HCT116 (cell line): ENCODE measurements around the gene TDP1. TPM values are rescaled to one million over a fixed set of nuclear protein-coding genes. Genes with fewer than 3 reads are reported as not detected.

ENCODE experiments used
- ATAC-seq: fragments of 200-7000 bp; cut with Tn5 transposase; 2 replicates; pipeline ENCODE4 v1.9.1; 2020; ENCODE audit warnings: mild to moderate bottlenecking, moderate library complexity
- BruUV-seq: library from RNA; stranded (reverse); fragments of 400-500 nt; replicated peaks from 2 replicates; lab custom pipeline; 2021; lab: Mats Ljungman, UMichigan
- CTCF ChIA-PET: fragments of 300-600 bp; sonication (Branson Sonifier 250); formaldehyde crosslinking; loops from one replicate; lab custom pipeline; 2021; ENCODE audit warnings: antibody characterized with exemption; lab: Charles Lee
- POLR2A ChIA-PET: fragments of 300-600, 350-600 bp; sonication (Branson Sonifier 250); formaldehyde crosslinking; loops from one replicate; lab custom pipeline; 2021; ENCODE audit warnings: antibody characterized with exemption; lab: Charles Lee
- RAD21 ChIA-PET, 2 experiments: fragments of 300-600 bp; sonication (Branson Sonifier 250); formaldehyde crosslinking; loops; one replicate each; lab custom pipeline; 2023; ENCODE audit warnings: low total read pairs in 2 of 2; ENCODE audit not compliant: uncharacterized antibody in 2 of 2, unreplicated experiment in 2 of 2, low non-redundant PET in 1 of 2; lab: Charles Lee
- DNase-seq: peaks from one replicate; pipeline ENCODE4 v3.0.0-alpha.2; 2010; ENCODE audit warnings: low read depth, low spot score
- H2AFZ ChIP-seq: fragments of 200-600 bp; shearing (Covaris generic), sonication (generic); 2 replicates; pipeline ENCODE4 v1.6.1; 2017; ENCODE audit warnings: low read depth, mixed run types, mixed read lengths, antibody characterized with exemption, low read length; ENCODE audit not compliant: poor library complexity, severe bottlenecking
- H3K27ac ChIP-seq: 2 replicates; pipeline ENCODE4 v1.5.1; 2012; ENCODE audit warnings: low read depth, low read length
- H3K27me3 ChIP-seq: fragments of 200-600 bp; sonication (generic); 2 replicates; pipeline ENCODE4 v1.6.1; 2016; ENCODE audit warnings: mixed run types, low read length, mixed read lengths; ENCODE audit not compliant: insufficient read depth
- H3K36me3 ChIP-seq, 2 experiments: fragments of 200-500 bp in 1 of 2; fragments of 200-600 bp in 1 of 2; sonication (Bioruptor generic) in 1 of 2; sonication (generic) in 1 of 2; 2 replicates each; pipeline versions ENCODE4 v1.5.1 to v1.6.1; 2014 to 2016; ENCODE audit warnings: low read length in 2 of 2, inconsistent platforms in 1 of 2, mixed read lengths in 1 of 2, mixed run types in 1 of 2; ENCODE audit not compliant: insufficient read depth in 2 of 2, control insufficient read depth in 1 of 2
- H3K4me1 ChIP-seq, 2 experiments: fragments of 200-600 bp in 1 of 2; sonication (generic) in 1 of 2; 2 replicates each; pipeline versions ENCODE4 v1.5.1 to v1.6.1; 2012 to 2017; ENCODE audit warnings: low read length in 2 of 2, inconsistent platforms in 1 of 2, mild to moderate bottlenecking in 1 of 2, mixed read lengths in 1 of 2, mixed run types in 1 of 2, moderate library complexity in 1 of 2; ENCODE audit not compliant: insufficient read depth in 2 of 2, control insufficient read depth in 1 of 2
- H3K4me2 ChIP-seq: fragments of 200-600 bp; sonication (generic); 2 replicates; pipeline ENCODE4 v1.6.1; 2017; ENCODE audit warnings: mixed run types, low read length, mixed read lengths
- H3K4me3 ChIP-seq, 2 experiments: fragments of 200-600 bp in 1 of 2; sonication (generic) in 1 of 2; replicated peaks in 1 of 2; 2 replicates each; pipeline ENCODE4 v1.5.1; 2011 to 2016; ENCODE audit warnings: low read length in 2 of 2, control low read depth in 1 of 2, low read depth in 1 of 2, mild to moderate bottlenecking in 1 of 2, mixed read lengths in 1 of 2, mixed run types in 1 of 2
- H3K79me2 ChIP-seq: fragments of 200-600 bp; sonication (generic); 2 replicates; pipeline ENCODE4 v1.6.1; 2017; ENCODE audit warnings: mild to moderate bottlenecking, mixed run types, low read length, moderate library complexity, mixed read lengths; ENCODE audit not compliant: insufficient read depth
- H3K9ac ChIP-seq: fragments of 200-600 bp; sonication (generic); 2 replicates; pipeline ENCODE4 v1.6.1; 2016; ENCODE audit warnings: low read length, mixed read lengths
- H3K9me2 ChIP-seq: fragments of 200-600 bp; sonication (generic), shearing (Covaris generic); 2 replicates; pipeline ENCODE4 v1.6.1; 2017; ENCODE audit warnings: mixed run types, mild to moderate bottlenecking, moderate library complexity; ENCODE audit not compliant: insufficient read depth
- H3K9me3 ChIP-seq, 2 experiments: fragments of 200-500 bp in 1 of 2; fragments of 200-600 bp in 1 of 2; sonication (Bioruptor generic) in 1 of 2; sonication (generic) in 1 of 2; 2 replicates each; pipeline ENCODE4 v1.6.1; 2014 to 2017; ENCODE audit warnings: low read length in 2 of 2, mixed read lengths in 2 of 2, inconsistent platforms in 1 of 2, low read depth in 1 of 2, mild to moderate bottlenecking in 1 of 2, mixed run types in 1 of 2, moderate library complexity in 1 of 2; ENCODE audit not compliant: control insufficient read depth in 1 of 2, insufficient read depth in 1 of 2
- H4K20me1 ChIP-seq: fragments of 200-600 bp; sonication (generic), shearing (Covaris generic); 2 replicates; pipeline ENCODE4 v1.6.1; 2017; ENCODE audit warnings: mixed run types, mild to moderate bottlenecking, moderate library complexity; ENCODE audit not compliant: insufficient read depth
- CBX3 ChIP-seq: IDR thresholded peaks from 2 replicates; pipeline ENCODE4 v1.6.1; 2012; ENCODE audit warnings: low read depth
- CEBPB ChIP-seq: IDR thresholded peaks from 2 replicates; pipeline ENCODE4 v1.6.1; 2012; ENCODE audit warnings: low read depth
- EGR1 ChIP-seq: IDR thresholded peaks from 2 replicates; pipeline ENCODE4 v1.6.1; 2012; ENCODE audit warnings: low read depth
- EZH2phosphoT487 ChIP-seq: fragments of 200-600 bp; IDR thresholded peaks from 2 replicates; pipeline ENCODE4 v1.6.1; 2018; ENCODE audit warnings: antibody characterized with exemption, borderline replicate concordance
- FOSL1 ChIP-seq: IDR thresholded peaks from 2 replicates; pipeline ENCODE4 v1.6.1; 2012; ENCODE audit warnings: low read depth
- JUND ChIP-seq: IDR thresholded peaks from 2 replicates; pipeline ENCODE4 v1.6.1; 2012
- POLR2A ChIP-seq: IDR thresholded peaks from 2 replicates; pipeline ENCODE4 v1.7.0; 2011; ENCODE audit warnings: borderline replicate concordance; ENCODE audit not compliant: insufficient read depth, insufficient read length; ENCODE audit errors: extremely low read depth
- POLR2AphosphoS5 ChIP-seq: IDR thresholded peaks from 2 replicates; pipeline ENCODE4 v1.6.1; 2011; ENCODE audit warnings: mild to moderate bottlenecking, low read depth, low read length, moderate library complexity
- RAD21 ChIP-seq: IDR thresholded peaks from 2 replicates; pipeline ENCODE4 v1.6.1; 2012; ENCODE audit warnings: low read depth, mild to moderate bottlenecking
- SIN3A ChIP-seq: IDR thresholded peaks from 2 replicates; pipeline ENCODE4 v1.6.1; 2012; ENCODE audit warnings: low read depth
- SP1 ChIP-seq: IDR thresholded peaks from 2 replicates; pipeline ENCODE4 v1.6.1; 2012; ENCODE audit warnings: low read depth
- SRF ChIP-seq: IDR thresholded peaks from 2 replicates; pipeline ENCODE4 v1.6.1; 2012; ENCODE audit warnings: low read depth
- YY1 ChIP-seq: IDR thresholded peaks from 2 replicates; pipeline ENCODE4 v1.6.1; 2011; ENCODE audit warnings: low read length, low read depth, moderate library complexity, mild to moderate bottlenecking; ENCODE audit not compliant: insufficient replicate concordance; ENCODE audit errors: extremely low read depth
- intact Hi-C: fragments of 100-400 bp; cut with micrococcal nuclease; formaldehyde crosslinking; loops from 2 replicates; pipeline ENCODE4 v1.10.0; 2022
- total RNA-seq: library from RNA; stranded (reverse); gene quantifications from one replicate; pipeline ENCODE4 v1.2.1, GENCODE V29; 2021; ENCODE audit not compliant: unreplicated experiment
- TF ChIP-seq, protein P1 (sequence below): IDR thresholded peaks from 2 replicates; pipeline ENCODE4 v1.6.1; 2012; ENCODE audit warnings: low read depth
- TF ChIP-seq, protein P2 (sequence below): IDR thresholded peaks from 2 replicates; pipeline ENCODE4 v1.6.1; 2011; ENCODE audit warnings: mild to moderate bottlenecking, low read length, moderate library complexity; ENCODE audit not compliant: insufficient replicate concordance; ENCODE audit errors: extremely low read depth
- TF ChIP-seq, protein P3 (sequence below): IDR thresholded peaks from 2 replicates; pipeline ENCODE4 v1.6.1; 2012
- TF ChIP-seq, protein P4 (sequence below): IDR thresholded peaks from 2 replicates; pipeline ENCODE4 v1.6.1; 2012

TDP1 gene
- total RNA-seq, 1 experiment from 2014 or later, result 37.1 TPM

DNA sequence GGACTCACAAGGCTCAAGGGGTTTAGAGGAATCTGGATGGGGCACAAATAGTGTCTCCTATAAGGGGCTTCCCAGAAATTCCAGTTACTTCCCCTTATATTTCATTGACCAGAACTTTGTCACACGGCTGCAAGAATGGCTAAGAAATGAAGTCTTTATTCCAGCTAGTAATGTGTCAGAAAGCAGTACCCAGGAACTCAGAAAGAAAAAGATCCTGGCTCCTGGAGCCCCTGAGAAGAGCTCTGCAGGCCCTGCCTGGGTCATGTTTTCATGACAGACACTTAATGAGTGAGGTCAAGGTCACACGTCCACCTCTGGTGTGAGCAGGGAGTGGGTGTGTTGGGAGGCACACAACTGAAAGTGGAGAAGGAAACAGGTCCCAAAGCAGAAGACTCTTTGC, 123.8 kb downstream of the TDP1 start:
- no peaks in the 10 kb centered on the region for H3K79me2 ChIP-seq
- no peaks in the 10 kb centered on the region for H4K20me1 ChIP-seq
- CTCF ChIA-PET, result no interaction called here
- no peak overlapping the region for H3K9ac ChIP-seq
- no peaks in the 10 kb centered on the region for H3K36me3 ChIP-seq
- no TSS peak for BruUV-seq
- H3K4me3 ChIP-seq, result no peak overlapping the region
- DNase-seq (no peak), ATAC-seq (no peak)
- H3K27me3 ChIP-seq, result no peaks in the 10 kb centered on the region
- intact Hi-C loops, result no loop called here
- POLR2A ChIA-PET, result no interaction called here
- no peak overlapping the region for H3K27ac ChIP-seq
- H3K4me1 ChIP-seq, result no peaks in the 10 kb centered on the region
- H3K9me2 ChIP-seq, result no peaks in the 10 kb centered on the region
- no peak overlapping the region for H2AFZ ChIP-seq
- RAD21 ChIA-PET, result no interaction called here
- H3K4me2 ChIP-seq, result no peak overlapping the region
- TF ChIP-seq CBX3 (no peak), POLR2A (no peak), SIN3A (no peak), EGR1 (no peak), YY1 (no peak), RAD21 (no peak), CEBPB (no peak), SP1 (no peak), EZH2phosphoT487 (no peak), SRF (no peak), FOSL1 (no peak), POLR2AphosphoS5 (no peak), JUND (no peak)
- TF ChIP-seq, protein P1, sequence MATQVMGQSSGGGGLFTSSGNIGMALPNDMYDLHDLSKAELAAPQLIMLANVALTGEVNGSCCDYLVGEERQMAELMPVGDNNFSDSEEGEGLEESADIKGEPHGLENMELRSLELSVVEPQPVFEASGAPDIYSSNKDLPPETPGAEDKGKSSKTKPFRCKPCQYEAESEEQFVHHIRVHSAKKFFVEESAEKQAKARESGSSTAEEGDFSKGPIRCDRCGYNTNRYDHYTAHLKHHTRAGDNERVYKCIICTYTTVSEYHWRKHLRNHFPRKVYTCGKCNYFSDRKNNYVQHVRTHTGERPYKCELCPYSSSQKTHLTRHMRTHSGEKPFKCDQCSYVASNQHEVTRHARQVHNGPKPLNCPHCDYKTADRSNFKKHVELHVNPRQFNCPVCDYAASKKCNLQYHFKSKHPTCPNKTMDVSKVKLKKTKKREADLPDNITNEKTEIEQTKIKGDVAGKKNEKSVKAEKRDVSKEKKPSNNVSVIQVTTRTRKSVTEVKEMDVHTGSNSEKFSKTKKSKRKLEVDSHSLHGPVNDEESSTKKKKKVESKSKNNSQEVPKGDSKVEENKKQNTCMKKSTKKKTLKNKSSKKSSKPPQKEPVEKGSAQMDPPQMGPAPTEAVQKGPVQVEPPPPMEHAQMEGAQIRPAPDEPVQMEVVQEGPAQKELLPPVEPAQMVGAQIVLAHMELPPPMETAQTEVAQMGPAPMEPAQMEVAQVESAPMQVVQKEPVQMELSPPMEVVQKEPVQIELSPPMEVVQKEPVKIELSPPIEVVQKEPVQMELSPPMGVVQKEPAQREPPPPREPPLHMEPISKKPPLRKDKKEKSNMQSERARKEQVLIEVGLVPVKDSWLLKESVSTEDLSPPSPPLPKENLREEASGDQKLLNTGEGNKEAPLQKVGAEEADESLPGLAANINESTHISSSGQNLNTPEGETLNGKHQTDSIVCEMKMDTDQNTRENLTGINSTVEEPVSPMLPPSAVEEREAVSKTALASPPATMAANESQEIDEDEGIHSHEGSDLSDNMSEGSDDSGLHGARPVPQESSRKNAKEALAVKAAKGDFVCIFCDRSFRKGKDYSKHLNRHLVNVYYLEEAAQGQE, result no peak
- TF ChIP-seq, protein P2, sequence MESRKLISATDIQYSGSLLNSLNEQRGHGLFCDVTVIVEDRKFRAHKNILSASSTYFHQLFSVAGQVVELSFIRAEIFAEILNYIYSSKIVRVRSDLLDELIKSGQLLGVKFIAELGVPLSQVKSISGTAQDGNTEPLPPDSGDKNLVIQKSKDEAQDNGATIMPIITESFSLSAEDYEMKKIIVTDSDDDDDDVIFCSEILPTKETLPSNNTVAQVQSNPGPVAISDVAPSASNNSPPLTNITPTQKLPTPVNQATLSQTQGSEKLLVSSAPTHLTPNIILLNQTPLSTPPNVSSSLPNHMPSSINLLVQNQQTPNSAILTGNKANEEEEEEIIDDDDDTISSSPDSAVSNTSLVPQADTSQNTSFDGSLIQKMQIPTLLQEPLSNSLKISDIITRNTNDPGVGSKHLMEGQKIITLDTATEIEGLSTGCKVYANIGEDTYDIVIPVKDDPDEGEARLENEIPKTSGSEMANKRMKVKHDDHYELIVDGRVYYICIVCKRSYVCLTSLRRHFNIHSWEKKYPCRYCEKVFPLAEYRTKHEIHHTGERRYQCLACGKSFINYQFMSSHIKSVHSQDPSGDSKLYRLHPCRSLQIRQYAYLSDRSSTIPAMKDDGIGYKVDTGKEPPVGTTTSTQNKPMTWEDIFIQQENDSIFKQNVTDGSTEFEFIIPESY, result no peak
- TF ChIP-seq, protein P3, sequence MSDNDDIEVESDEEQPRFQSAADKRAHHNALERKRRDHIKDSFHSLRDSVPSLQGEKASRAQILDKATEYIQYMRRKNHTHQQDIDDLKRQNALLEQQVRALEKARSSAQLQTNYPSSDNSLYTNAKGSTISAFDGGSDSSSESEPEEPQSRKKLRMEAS, result no peak
- TF ChIP-seq, protein P4, sequence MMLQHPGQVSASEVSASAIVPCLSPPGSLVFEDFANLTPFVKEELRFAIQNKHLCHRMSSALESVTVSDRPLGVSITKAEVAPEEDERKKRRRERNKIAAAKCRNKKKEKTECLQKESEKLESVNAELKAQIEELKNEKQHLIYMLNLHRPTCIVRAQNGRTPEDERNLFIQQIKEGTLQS, result no peak
- H3K9me3 ChIP-seq, result no peaks in the 10 kb centered on the region
